ENCODE data around the gene RPTOR.

DNA sequence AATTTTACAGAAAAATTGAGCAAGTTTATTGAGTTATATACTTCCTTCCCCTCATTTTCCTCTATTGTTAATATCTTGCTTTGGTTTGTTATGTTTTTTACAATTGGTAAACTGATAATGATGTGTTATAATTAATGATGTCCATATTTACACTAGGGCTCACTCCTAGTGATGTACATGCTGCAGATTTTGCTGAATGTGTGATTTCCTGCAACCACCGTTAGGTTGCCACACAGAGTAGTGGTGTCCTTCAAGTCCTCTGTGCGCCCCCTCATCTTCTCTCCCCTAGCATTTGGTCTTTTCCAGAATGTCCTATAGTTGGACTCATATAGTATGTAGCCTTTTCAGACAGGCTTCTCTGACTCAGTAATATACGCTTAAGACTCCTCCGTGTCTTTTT lies 167.5 kb downstream of the RPTOR start:
- TF ChIP-seq EZH2 (IDR thresholded peaks at IDR 0.05), result no peak
- TF ChIP-seq POLR2AphosphoS5 (IDR thresholded peaks at IDR 0.05; ENCODE audit: borderline replicate concordance, low read depth, low read length), result no peak
